Activated CD4-positive, alpha-beta T cell treated with anti-CD3 and anti-CD28 coated beads, Interleukin-2, amount 50 U/mL, for 16 hours (primary cell): ENCODE results near the gene ALDH1A1.

ENCODE experiments used
- DNase-seq: peaks from one replicate; pipeline ENCODE4 v3.0.0-alpha.2; 2020

Gene ALDH1A1

GRCh38 chr9:72952914-72953313, at the start of gene ALDH1A1:
TSS of gene ALDH1A1 (minus strand) at chr9:72953053. CDS start at chr9:72953000, 53 bp downstream.
- no peak for DNase-seq

- DNase-seq, result no peak
Observed at GRCh38 chr9:73001860-73002259, 49.0 kb upstream of the ALDH1A1 start.

- DNase-seq, result no peak
Observed at GRCh38 chr9:72998363-72998762, 45.5 kb upstream of the ALDH1A1 start.

- DNase-seq, result no peak
Observed at GRCh38 chr9:72997387-72997995, 44.6 kb upstream of the ALDH1A1 start.

- DNase-seq, result no peak
Observed at GRCh38 chr9:72996684-72997314, 43.9 kb upstream of the ALDH1A1 start.

- no peak for DNase-seq
Observed at GRCh38 chr9:72996114-72996513, 43.3 kb upstream of the ALDH1A1 start.

GRCh38 chr9:72995131-72996024, 42.5 kb upstream of the ALDH1A1 start:
- DNase-seq, result no peak

- DNase-seq, result no peak
Observed at GRCh38 chr9:72991772-72992171, 38.9 kb upstream of the ALDH1A1 start.

GRCh38 chr9:72990397-72991182, 37.7 kb upstream of the ALDH1A1 start:
- no peak for DNase-seq

- DNase-seq, result no peak
Observed at GRCh38 chr9:72986522-72987116, 33.8 kb upstream of the ALDH1A1 start.

- DNase-seq, result no peak
Observed at GRCh38 chr9:72985746-72986145, 32.9 kb upstream of the ALDH1A1 start.

GRCh38 chr9:72984991-72985390, 32.1 kb upstream of the ALDH1A1 start:
- no peak for DNase-seq

GRCh38 chr9:72984226-72984947, 31.5 kb upstream of the ALDH1A1 start:
- DNase-seq, result no peak

GRCh38 chr9:72983512-72984225, 30.8 kb upstream of the ALDH1A1 start:
- no peak for DNase-seq

GRCh38 chr9:72983056-72983455, 30.2 kb upstream of the ALDH1A1 start:
- DNase-seq, result no peak

GRCh38 chr9:72982146-72982799, 29.4 kb upstream of the ALDH1A1 start:
- DNase-seq, result no peak

GRCh38 chr9:72981433-72981832, 28.6 kb upstream of the ALDH1A1 start:
- DNase-seq, result no peak

GRCh38 chr9:72980600-72981265, 27.9 kb upstream of the ALDH1A1 start:
- DNase-seq, result no peak

- DNase-seq, result no peak
Observed at GRCh38 chr9:72980183-72980582, 27.3 kb upstream of the ALDH1A1 start.
